Measurements from ENCODE around the gene MAGI2. TPM values are rescaled to one million over a fixed set of nuclear protein-coding genes. Genes with fewer than 3 reads are reported as not detected.

The MAGI2 gene
- total RNA-seq, 1 experiment from 2014 or later: 2.0 TPM

DNA sequence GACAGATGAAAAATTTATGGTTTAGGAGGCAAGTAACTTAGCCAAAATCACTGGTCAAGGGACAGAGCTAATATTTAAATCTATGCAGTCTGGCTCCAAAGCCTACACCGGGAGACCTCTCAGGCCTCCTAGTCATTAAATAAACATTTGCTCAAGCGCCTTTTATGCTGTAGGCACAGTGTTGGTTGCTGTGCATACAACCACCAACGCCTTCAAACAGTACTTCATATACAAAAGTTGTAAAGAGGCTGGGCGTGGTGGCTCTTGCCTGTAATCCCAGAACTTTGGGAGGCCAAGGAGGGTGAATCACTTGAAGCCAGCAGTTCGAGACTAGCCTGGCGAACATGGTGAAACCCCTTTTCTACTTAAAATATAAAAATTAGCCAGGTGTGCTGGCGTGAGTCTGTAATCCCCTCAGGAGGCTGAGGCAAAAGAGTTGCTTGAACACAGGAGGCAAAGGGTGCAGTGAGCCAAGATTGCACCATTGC is 159.8 kb downstream of the MAGI2 start:
- no peak for DNase-seq (ENCODE audit: low read depth, low spot score)
- in situ Hi-C loops (cut with HindIII; ENCODE audit: low pct_unique_long_range_greater_than_20kb, low sequenced_read_pairs): no loop called here

DNA sequence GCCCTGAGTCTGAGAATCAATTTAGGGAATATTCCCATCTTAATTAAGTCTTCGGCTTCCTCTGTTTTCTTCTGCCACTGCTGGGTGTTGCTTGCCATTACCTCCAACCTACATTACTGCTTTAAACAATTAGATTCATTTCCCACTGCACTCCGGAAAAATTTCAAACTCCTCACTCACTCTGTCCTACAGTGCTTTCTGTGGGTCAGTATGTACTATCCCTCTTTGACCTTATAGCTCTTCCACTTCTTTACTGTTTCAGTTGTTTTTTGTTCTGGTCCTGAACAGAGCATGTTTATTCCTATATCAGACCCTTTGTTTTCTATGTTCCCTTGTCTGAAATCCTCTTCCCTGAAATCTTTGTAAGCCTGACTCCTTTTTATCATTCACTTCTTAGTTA is 160.6 kb downstream of the MAGI2 start:
- in situ Hi-C loops (cut with HindIII; ENCODE audit: low pct_unique_long_range_greater_than_20kb, low sequenced_read_pairs): no loop called here
- peak; percentile 19 for DNase-seq (ENCODE audit: low read depth, low spot score)

DNA sequence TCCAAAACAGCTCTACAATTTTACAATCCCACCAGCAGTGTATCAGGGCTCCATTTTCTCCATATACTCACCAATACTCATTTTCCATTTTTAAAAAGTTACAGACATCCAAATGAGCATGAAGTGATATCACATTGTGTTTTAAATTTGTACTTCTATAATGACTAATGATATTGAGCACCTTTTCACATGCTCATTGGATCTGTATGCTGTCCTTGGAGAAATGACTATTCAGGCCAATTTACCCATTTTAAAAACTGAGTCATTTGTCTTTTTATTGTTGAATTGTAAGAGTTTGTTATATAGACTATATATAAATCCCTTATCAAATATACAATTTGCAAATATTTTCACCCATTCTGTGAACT is 162.0 kb downstream of the MAGI2 start:
- no peak for DNase-seq (ENCODE audit: low read depth, low spot score)
- in situ Hi-C loops (cut with HindIII; ENCODE audit: low pct_unique_long_range_greater_than_20kb, low sequenced_read_pairs): no loop called here

DNA sequence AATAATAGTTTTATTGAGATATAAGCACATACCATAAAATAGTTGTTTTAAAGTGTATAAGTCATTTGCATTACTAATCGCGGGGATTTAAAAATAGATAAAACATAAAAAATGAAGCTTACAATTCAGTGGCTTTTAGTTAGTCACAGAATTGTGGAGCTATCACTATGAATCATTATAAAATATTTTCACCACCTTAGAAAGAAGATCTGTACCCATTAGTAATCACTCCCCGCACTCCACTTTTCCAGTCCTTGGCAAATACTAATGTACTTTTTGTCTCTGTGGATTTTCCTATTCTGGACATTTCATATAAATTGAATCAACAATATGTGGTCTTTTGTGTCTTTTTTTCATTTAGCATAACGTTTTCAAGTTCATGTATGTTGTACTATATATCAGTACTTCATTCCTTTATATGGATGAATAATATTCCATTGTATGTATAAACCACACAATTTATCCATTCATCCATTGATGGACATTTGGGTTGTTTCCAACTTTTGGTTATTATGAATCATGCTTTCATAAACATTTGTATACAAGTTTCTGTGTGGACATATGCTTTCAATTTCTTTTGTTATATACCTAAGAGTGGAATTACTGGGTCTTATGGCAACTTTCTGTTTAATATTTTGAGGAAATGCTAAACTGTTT is 162.5 kb downstream of the MAGI2 start:
- in situ Hi-C loops (cut with HindIII; ENCODE audit: low pct_unique_long_range_greater_than_20kb, low sequenced_read_pairs): no loop called here
- peak; percentile 87 for DNase-seq (ENCODE audit: low read depth, low spot score)

DNA sequence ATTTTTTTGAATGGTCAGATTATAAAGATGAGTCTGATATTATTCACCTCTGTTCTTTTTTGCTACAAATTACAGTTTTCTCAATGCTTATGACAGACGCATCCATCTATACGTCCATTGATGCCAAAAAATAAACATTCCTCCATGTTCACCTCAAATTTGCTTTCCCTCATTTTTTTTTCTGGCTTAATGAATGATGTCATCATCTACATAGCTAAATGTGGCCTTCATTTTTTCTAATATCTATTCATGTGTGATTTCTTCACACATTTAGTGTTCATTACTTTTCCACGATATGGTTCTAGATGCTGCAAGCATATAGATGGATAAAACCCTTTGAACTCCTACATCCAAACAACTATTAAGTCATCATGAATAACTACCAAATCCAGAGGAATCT is 163.1 kb downstream of the MAGI2 start:
- in situ Hi-C loops (cut with HindIII; ENCODE audit: low pct_unique_long_range_greater_than_20kb, low sequenced_read_pairs): no loop called here
- no peak for DNase-seq (ENCODE audit: low read depth, low spot score)

DNA sequence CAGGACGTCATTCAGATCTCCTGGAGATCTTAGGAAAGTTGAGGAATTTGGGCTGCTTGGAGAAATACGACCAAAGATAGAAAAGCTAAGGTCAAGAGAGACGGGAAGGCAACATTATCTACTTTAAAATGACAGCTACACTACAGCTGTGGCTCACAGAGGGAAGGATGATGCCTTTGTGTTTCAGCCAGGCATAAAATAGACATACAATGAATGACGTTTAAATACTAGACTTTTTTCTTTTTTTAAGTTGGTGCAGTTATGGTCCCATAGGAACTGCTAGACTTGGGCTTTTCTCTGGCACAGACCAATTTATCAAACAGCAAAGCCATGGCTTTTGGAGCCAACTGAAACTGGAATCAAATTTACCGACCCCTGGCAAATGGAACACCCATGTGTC is 164.8 kb downstream of the MAGI2 start:
- in situ Hi-C loops (cut with HindIII; ENCODE audit: low pct_unique_long_range_greater_than_20kb, low sequenced_read_pairs): no loop called here
- DNase-seq (ENCODE audit: low read depth, low spot score): no peak

DNA sequence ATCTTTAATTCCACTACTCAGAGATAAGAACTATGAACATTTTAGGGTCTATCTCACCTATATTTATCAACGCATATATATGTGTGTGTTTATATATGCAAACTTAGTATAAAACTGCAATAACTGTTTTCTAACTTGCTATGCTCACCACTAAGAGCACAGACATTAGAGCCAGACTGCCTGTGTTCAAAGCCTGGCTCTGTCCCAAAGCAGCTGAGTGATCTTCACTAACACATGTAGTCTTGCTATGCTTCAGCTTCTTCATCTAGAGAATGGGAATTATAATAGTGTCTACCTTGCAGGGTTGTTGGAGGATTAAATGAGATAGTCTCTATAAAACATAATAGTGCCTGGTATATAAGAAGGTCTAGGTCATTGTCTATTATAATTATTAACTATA is 165.5 kb downstream of the MAGI2 start:
- in situ Hi-C loops (cut with HindIII; ENCODE audit: low pct_unique_long_range_greater_than_20kb, low sequenced_read_pairs): no loop called here
- no peak for DNase-seq (ENCODE audit: low read depth, low spot score)

DNA sequence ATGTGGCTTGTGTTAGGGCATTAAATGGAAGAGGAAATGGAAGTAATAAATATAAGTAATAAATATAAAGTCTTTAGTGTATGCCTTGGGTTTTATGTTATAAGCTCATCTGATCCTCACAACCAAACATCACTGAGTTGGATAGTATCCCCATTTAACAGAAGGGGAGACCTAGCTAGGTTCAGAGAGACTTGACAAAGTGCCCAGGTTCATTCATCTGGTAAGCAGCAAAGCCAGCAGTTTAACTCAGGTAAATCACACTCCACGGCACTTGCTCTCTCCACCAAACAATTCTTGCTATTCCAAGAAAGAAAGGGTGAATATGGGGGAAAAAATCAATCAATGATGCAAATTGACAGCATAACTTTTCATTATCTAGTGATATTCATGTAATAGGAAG is 167.3 kb downstream of the MAGI2 start:
- in situ Hi-C loops (cut with HindIII; ENCODE audit: low pct_unique_long_range_greater_than_20kb, low sequenced_read_pairs): no loop called here
- no peak for DNase-seq (ENCODE audit: low read depth, low spot score)

DNA sequence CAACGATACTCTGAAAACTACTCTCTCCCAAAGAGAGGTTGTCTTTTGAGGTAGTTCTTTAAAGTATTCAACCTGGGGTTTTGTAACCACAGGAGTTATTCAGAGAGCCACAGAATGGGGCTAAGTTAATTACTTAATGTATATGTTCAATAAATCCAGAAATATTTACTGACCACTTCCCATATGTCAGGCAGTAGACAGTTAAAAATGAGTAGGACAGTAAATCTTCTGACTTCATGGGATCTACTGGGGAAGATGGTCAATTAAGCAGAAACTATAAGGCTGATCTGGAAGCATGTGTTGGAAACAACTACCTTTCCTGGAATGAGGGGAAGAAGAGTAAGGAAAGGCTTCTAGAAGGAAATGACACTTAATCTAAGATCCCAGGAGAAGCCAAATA is 167.7 kb downstream of the MAGI2 start:
- no peak for DNase-seq (ENCODE audit: low read depth, low spot score)
- in situ Hi-C loops (cut with HindIII; ENCODE audit: low pct_unique_long_range_greater_than_20kb, low sequenced_read_pairs): no loop called here

DNA sequence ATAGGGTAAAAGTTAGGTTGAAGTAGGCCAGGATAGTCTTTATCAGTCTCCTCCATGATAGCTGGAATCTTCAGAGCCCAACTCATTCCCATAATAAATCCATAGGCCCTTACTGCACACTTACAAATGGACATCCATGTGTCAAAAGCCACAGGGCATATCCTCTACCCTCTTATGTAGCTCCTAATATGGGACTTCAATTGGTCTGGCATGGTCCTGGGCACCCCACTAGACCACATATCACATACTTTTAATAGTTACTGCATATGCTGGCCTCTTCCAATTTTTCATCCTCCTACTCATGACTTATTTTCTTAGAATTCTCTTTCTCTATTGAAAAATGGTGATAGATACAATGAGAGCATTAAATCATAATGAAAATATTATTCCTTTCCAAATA is 169.3 kb downstream of the MAGI2 start:
- DNase-seq (ENCODE audit: low read depth, low spot score): no peak
- in situ Hi-C loops (cut with HindIII; ENCODE audit: low pct_unique_long_range_greater_than_20kb, low sequenced_read_pairs): no loop called here

DNA sequence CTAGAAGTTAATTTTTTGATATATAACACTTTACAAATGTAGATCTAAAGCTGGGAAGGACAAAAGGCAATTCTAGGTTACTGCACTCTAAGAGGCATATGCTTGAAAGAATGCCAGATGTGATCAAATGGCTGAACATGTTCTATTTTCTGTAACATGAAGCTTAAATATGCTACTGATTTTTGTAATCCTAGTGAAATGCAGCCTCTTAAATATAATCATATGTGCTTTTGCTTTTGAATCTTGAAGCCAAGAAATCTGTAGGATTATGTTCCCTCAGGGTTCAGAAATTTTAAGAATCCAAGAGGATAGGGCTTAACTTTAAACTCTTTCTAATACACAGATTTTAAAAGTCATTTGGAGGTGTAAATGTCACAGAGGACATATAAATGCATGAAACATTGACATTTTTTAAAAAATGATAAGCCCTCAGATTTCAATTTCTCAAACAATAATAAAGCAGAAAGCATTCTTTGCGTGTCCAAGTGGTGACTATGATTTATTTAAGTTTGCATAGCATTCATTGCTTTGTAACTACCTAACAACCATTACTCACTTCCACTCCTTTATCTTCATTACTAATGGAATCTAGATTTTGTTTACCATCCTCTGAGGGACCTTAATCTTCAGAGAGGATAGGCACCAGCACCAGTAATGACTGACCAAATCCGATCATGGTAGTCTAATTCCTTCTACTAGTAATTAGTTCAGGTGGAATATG is 170.4 kb downstream of the MAGI2 start:
- DNase-seq (ENCODE audit: low read depth, low spot score): no peak
- in situ Hi-C loops (cut with HindIII; ENCODE audit: low pct_unique_long_range_greater_than_20kb, low sequenced_read_pairs): no loop called here

DNA sequence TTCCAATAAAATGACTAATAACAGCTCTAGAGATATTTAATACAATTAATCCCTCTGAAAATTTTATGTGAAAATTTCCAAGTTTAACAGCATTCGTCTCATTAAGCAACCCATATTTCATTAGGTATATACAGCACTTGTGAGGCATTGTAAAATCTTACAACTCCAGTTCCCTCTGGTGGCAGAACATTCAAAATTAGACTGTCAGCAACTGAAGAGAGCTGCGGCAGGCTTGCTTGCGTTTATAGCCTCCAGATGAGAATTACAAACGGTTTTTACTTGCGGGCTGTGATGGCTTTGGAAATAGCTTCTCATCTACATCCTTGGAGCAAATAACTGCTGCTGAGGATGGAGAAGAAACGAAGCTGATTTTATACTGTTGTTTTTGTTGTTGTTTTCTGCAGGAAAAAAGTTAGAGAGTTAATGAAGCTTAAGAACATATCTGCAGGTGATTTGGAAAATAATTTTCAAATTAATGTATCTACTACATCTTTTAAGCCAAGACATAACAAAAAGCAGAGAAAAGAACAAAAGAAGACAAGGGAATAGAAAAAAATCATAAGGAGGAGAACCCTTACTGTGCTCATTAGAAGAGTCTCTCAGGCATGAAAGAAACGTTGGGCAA is 171.3 kb downstream of the MAGI2 start:
- peak; percentile 66 for DNase-seq (ENCODE audit: low read depth, low spot score)
- in situ Hi-C loops (cut with HindIII; ENCODE audit: low pct_unique_long_range_greater_than_20kb, low sequenced_read_pairs): no loop called here

DNA sequence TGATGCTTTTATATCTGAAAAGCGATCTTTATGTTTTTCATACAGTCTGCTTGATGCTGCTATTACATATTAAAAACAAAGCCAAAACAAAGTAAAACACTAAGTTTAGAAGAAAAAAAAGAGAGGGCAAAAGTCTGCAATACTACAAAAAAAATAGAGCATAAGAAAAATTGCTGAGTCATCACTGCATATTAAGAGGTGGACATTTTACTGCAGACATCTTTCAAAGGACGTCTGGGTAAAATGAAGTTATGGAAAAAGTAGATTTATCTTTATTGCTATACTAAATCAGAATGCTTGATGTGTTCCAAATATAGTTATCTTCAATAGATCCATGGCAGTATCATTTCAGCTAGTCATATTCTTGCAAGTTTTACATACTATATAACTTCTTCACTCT is 172.0 kb downstream of the MAGI2 start:
- DNase-seq (ENCODE audit: low read depth, low spot score): no peak
- in situ Hi-C loops (cut with HindIII; ENCODE audit: low pct_unique_long_range_greater_than_20kb, low sequenced_read_pairs): no loop called here

DNA sequence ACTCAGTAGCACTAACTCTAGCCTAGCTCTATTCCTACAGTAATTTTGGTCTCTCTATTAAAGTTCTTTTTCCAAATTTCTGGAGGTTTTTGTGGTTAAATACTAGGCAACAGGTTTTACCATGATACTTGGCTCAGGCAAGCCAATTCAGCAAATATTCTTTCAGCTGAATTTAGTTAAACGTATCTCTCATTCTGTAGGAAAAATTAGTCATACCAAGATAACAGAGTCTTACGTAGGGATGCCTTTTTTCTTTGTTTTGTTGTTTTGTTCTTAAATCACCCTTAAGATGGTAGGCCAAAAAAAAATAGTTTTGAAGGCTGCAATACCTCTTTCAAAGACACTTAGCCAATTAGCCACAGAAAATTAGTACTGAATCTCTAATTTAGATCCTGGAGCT is 180.5 kb downstream of the MAGI2 start:
- DNase-seq (ENCODE audit: low read depth, low spot score): no peak
- in situ Hi-C loops (cut with HindIII; ENCODE audit: low pct_unique_long_range_greater_than_20kb, low sequenced_read_pairs): no loop called here

DNA sequence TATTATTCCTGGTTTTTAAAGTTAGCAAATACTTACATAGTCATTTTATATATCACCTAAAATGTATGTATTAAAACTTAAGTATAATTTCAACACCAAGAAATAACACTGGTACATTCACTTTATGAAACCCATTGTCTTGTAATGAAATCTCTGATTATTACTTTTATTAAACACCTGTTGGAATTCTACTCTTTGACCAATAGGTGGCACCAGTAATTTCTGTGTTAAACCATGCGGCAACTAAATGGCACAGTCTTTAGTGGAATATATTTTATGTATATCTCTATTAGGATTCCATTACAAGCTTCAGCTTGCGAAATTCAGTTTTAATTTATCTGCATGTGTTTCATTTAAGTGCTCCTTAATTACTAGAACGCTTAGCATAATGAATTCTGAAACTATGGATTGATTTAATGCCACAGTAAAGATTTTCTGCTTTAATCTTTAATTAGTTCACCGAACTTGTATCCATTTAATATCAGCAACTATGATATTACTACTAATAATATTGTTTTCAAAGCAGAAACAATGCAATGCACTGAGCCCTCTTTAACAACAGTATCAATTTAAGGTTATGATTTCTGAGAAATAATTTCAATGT is 181.3 kb downstream of the MAGI2 start:
- in situ Hi-C loops (cut with HindIII; ENCODE audit: low pct_unique_long_range_greater_than_20kb, low sequenced_read_pairs): no loop called here
- DNase-seq (ENCODE audit: low read depth, low spot score): peak; percentile 79

DNA sequence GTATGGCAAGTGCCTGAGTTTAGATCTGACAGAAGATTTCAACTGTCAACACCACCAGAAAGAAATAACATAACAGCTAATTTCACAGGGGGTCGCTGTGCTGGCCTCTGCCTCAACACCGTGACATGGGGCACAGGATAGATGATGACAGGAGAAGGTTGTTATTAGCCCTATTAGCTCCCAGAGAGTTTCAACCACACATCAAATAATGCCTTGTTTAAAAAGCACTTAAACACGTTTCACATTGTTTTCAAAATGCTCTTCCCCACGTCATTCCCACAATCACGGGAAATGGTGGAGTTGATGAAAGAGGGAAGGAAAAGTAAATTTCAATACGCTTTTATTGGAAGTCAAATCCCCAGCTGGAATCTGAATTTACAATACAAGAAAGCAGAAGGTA is 184.7 kb downstream of the MAGI2 start:
- in situ Hi-C loops (cut with HindIII; ENCODE audit: low pct_unique_long_range_greater_than_20kb, low sequenced_read_pairs): no loop called here
- DNase-seq (ENCODE audit: low read depth, low spot score): peak; percentile 95

DNA sequence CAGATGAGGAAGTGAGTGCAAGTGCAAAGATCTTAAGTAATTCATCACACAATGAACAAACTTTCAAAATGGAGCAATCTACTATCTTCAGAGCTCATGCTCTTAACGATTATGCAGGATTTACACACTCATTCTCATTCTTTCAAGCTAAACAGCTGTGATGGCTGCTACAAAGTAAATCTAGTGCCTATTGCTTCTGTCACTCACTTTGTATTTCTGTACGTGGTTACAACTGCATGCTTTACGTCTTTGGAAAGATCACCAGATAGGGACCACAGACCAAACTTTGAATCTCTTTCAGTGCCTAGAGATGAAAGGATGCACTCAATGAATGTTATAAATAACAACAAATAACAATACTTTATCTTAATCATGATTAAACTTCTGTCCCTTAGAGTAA is 194.6 kb downstream of the MAGI2 start:
- DNase-seq (ENCODE audit: low read depth, low spot score): no peak
- in situ Hi-C loops (cut with HindIII; ENCODE audit: low pct_unique_long_range_greater_than_20kb, low sequenced_read_pairs): no loop called here

DNA sequence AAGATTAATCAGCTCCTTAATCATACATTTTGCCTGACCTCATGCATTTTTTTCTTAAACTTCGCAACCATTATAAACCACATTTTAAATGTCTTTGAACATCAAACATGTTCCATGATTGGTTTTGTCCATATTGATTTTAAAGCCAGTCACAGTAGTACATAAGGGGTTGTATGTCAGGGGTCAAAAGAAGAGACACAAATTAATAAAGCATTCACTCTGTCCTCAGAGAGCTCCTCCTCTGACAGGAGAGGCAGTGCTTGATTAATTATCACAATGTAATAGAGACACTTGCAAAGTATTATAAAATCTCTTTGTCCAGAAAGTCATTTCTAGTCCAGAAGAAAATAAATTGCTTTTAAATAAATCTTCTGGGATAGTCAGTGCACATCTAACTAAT is 195.5 kb downstream of the MAGI2 start:
- no peak for DNase-seq (ENCODE audit: low read depth, low spot score)
- in situ Hi-C loops (cut with HindIII; ENCODE audit: low pct_unique_long_range_greater_than_20kb, low sequenced_read_pairs): no loop called here

Measured in SK-MEL-5 (cell line).